Activated T-cell treated with anti-CD3 and anti-CD28 coated beads for 1 hour (primary cell): Measurements from ENCODE around the gene LRRC26.

Experiments
- DNase-seq: peaks from one replicate; pipeline ENCODE4 v3.0.0-alpha.2; 2020; ENCODE audit warnings: low read depth

The LRRC26 gene

DNA sequence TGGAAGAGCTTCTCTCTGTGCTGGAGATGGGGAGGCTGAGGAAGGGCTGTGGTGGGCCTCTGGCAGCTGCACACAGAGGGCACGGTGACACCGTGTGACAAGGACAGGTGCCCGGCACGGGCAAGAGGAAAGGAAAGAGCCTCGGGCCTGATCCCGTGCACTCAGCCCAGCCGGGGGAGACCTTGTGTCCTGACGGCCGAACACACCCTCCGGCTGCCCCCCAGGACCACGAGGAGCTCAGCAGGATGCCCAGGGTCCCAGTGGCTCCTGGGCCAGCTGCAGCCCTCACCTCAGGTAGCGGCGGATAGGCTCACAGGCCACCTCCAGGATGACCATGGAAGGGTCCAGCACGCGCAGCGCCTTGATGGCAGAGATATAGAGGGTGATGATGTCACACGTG is 13.0 kb upstream of the LRRC26 start:
- no peak for DNase-seq

DNA sequence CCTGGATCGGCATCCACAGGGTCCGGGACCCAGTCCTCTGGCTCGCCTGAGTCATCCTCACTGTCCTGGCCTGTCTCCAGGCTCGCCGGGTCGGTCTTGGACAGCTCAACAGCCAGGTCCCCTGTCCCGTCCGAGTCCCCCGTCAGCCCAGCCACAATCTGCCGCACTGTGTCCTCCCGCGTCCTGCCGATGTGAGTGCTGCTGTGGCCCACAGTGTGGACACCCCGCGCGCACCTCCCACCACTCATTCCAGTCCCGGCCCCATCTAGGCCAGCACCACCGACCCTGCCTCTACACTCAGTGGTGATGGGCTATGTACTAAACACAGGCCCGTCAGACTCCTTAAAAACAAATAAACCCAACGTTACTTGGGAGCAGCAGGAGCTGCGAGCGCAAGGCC is 11.8 kb upstream of the LRRC26 start:
- DNase-seq = no peak

DNA sequence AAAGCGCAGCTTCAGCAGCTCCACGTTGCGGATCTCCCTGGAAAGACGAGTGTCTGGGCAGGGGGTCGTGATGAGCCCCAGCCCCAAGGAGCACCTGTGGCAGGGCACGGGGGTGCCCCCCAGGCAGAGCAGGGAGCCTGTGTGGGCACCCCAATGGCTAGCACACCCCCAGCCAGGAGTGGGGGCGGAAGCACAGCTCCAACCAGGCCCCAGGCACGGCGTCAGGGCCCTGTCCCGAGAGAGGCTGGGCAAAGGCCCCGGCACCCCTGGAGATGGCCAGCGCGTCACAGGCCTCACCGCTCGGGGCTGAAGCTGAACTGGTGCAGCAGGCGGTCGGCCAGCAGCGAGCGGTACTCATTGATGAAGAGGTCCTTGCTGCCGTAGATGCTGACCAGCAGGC is 10.6 kb upstream of the LRRC26 start:
- DNase-seq = no peak

DNA sequence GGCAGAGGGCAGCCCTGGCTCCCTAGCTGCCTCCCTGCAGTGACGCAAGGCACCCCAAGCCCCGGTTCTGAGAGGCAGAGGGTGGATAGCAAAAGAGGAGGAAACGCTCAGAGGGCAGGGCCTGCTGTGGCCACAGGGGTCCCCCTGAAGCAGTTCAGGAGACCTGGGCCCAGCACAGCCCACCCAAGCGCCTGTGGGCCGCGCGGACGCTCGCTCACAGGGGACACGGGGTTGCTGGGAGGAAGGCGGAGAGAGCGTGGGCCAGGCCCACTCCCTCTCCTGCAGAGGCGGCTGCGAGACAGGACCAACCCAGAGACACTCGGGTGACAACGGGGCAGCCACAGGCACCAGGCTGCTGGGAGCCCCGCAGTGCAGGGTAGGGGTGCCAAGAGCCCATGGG is 9.9 kb upstream of the LRRC26 start:
- DNase-seq = no peak

DNA sequence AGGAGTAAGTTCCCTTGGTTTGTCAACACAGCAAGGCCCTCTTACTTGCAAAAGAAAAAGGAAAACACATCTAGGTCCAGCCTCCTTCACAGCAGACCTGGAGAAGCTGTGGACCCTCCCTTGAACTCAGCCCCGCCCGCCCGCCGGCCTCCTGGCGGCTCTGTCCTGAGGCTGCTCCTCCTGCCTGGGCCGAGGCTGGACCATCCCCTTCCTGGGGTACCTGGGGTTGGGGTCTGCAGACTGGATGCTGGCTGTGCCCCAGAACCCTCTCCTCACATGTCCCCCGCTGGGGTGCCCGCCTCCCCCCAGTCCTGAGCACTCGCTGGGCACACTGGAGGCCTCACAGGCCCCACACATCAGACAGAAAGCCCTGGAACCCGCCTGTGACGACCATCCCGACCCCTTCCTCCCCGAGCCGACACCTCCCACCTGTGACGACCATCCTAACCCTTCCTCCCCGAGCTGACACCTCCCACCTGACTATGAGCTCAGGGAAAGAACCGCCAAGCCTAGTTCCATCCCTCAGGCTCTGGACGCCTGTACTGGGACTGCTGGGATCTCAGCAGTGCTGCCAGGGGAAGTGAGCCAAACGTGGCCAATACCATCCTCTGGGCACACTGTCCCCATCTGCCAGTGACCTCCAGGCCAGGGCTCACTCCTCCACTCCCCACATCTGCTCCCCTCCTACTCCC is 9.2 kb upstream of the LRRC26 start:
- DNase-seq = no peak

DNA sequence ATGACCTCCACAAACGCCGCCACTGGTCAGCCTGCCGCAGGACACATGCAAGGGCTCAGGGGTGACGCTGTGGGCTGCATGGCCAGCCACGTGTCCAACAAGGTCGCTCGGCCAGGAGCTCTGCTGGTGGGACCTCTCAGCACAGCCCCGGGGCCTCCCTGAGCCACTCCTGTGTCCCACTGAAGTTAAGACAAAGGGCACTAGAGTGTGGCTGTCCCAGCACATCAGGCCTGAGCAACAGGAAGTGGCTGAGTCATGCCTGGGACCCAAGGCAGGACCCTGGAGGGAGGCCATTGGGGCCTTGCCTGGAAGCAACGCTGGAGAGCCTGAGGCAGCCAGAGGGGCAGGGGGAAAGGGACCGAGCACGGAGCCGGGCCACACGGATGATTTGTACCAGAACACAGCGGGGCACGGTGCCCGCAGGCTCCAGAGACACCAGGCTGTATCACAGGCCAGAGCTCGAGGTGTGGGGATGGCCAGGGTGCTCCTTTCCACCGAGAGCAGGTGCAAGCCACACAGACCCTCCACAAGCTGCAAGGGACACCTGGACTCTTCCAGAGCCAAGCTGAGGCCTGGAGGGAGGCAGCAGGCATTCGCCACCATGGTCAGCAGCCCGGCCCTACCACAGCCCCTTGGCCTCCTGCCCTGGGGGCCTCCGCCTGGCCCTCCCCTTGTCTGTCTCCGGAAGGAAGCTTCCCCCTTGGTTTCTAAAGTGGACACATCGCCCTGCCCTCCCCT is 8.5 kb upstream of the LRRC26 start:
- no peak for DNase-seq

DNA sequence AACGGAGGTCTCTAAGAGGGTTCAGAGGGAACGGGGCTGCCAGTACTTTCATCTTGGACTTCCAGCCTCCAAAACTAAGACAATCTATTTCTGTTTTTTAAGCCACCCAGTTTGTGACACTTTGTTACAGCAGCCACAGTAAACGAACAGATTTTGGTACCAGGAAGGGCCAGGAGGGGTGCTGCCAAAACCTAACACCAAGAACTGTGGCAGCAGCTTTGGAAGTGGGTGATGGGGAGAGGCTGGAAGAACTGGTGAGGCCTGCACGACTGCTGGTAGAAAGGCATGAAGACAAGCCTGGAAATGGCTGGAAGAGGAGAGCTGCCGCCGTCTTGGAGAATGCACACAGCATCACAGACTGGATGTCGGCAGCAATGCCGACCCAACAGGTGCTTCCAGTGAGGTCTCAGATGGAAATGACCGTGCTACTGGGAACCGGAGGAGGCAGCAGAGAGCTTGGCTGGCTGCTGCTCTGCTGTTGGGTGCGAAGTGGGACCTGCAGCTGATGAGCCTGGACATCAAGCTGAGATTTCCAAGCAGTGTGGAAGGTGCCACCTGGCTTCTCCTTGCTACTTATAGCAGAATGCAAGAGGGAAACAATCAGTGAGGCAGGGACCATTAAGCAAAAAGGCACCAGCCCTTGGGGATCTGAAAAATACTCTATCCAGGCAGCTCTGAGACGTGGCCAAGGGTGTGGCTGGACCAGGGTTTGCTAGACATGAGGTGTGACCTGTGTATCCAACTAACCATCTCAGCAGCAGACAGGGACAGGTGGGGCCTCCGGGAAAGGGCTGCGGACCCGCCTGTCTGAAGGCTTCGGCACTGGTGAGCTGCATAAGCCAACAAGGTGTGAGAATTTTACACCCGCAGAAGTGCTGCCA is 6.7 kb upstream of the LRRC26 start:
- no peak for DNase-seq

DNA sequence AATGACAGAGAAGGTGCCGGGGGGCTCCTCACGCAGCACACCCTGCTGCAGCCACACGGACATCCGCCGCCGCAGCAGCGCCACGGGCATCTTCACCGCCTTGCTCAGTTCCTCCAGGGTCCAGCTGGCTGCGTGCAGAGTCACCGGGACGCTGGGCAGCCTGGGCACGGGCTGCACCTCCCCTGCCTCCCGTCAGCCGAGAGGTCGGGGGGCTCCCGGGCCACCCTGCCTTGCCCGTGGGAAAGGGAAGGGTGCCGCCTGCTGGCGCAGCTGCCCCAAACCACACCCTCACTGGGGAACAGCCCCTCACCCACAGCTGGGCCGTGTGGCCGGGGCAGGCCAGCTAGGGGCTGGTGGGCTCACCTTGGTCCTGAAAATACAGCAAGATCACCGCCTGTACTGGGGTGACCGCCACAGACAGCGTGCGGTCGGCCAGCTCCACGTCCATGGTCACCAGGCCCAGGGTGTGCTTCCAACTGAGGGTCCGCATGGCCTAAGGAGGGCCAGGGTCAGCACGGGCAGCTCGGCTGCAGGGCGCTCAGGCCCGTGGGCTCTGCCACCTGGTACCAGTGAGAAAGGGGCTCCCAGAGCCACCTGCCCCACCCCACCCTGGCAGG is 5.6 kb upstream of the LRRC26 start:
- no peak for DNase-seq

DNA sequence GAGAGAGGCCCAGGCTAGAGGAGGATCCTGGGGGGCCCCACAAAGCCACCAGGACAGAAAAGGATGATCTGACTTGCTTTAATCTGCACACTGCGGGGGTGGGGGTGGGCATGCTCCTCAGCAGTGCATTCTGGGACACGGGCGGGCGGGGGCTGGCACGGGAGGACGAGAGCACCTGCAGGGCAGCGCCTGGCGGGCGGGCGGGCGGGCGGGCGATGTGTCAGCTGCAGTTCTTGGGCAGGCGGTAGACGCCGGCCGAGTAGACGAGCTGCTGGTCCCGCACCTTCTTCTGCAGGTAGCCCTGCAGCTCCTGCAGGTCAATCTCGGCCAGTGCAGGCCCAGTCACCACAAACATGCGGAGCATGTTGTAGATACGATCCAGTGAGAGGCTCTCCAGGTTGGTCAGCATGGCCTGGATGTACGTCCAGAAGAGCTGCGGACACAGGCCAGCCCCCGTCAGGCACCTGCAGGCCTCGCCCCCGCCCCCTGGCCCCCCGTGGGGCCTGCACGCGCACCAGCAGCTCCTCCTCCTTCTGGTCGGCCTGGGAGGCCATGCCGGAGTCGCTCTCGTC is 5.0 kb upstream of the LRRC26 start:
- DNase-seq = no peak

DNA sequence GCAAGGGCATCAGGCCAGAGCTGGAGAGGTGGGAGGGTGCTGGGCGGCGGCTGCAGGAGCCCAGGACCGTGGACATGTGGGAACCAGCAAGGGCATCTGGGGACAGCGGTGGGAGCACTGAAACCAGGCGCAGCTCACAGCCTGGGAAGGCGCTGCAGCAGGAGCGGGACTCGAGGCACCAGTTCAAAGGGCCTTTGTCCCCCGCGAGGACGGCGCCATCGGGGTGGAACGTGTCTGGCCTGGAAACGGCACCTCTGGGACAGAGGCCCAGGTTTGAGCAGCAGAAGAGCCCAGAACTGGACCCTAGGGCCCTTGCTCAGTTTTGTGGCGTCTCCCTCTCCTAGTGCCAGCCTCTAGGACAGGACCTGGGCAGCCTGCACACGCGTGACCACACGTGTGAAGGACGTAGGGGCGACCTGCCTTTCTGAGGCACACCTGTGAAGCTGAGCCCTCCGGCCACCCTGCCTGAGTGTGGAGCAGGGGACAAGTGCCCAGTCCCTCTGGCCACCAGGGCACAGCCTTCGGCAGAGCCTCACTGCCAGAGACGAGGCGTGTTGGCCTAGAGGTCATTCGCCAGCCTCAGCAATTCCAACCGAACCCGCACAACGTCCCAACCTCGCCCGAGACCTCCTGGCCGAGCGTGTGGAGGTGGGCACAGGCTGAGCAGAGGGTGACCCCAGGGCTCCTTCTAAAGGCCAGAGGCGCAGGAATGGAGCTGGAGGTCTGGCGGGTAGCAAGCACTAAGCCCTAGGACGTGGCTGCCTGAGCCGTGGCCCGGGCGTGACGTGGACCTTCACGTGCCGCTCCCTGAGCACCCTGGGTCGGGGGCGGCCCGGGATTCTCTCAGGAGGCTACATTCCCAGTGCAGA is 4.2 kb upstream of the LRRC26 start:
- no peak for DNase-seq

DNA sequence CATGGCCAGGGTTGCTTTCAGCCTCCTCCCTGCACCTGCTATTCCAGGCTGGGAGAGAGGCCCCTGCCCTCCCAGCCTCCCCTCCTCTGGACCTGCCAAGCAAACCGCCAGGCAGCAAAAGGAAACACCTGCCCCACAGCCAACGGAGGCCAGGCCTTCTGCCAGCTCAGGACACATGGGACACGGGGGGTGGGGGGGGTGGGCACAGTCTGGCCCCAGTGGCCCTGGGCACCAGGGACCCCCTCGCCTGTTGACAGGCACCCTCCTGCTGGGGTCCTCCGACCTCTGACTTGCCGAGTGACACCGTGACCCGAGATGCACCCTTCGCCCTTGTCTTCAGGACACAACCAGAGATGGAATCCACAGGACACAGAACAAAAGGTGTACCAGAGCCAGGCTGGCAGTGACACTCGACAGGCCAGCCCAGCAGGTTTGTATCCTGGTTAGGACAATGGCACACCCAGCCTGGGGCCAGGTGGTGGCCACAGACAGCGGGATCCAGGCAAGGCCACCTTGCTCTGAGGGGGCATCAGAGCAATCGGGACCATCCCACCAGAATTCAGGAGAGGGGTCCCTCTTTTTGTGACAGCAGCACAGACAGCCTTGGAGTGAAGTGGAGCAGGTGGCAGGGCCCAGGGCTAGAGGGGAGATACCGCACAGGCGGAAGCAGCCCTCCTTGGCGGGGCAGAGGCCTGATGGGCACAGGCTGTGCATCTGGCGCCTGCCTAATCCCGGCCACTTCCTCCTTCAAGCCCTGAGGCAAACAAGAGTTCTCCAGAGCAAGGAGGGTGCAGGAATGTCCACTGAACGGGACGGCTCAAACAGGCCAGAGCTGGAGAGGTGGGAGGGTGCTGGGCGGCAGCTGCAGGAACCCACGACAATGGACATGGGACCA is 3.3 kb upstream of the LRRC26 start:
- no peak for DNase-seq

DNA sequence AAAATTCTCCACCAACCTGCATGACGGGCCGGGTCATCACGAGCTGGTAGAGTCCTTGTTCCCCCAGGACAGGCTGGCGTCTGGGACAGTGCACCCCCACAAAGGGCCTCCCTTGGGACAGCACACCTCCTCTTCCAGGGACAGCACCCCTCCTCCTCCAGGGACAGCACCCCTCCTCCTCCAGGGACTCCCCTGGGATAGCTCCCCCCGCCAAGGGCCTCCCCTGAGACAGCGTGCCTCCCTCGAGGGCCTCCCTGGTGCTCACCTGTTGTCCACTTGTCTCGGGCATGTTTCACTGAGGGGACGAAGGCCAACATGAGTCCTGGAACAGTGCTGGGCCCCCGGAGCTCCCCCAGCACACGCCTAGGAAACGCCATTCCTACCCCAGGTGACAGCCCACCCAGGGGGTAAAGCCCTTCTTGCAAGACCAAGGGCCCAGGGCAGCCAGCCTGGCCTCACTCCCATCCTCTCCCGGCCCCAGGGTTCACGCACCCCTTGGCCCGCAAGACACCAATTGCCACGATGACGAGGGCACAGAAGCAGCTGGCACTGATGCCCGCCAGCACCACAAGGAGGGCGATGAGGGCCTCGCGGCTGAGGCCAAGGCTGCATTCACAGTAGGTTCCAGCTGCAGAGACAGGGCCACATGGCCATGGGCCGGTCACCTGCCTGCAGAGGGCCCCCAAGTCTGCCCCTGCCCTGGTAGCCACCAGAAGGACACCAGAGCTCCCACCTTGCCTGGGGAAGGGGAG is 1.5 kb upstream of the LRRC26 start:
- no peak for DNase-seq

DNA sequence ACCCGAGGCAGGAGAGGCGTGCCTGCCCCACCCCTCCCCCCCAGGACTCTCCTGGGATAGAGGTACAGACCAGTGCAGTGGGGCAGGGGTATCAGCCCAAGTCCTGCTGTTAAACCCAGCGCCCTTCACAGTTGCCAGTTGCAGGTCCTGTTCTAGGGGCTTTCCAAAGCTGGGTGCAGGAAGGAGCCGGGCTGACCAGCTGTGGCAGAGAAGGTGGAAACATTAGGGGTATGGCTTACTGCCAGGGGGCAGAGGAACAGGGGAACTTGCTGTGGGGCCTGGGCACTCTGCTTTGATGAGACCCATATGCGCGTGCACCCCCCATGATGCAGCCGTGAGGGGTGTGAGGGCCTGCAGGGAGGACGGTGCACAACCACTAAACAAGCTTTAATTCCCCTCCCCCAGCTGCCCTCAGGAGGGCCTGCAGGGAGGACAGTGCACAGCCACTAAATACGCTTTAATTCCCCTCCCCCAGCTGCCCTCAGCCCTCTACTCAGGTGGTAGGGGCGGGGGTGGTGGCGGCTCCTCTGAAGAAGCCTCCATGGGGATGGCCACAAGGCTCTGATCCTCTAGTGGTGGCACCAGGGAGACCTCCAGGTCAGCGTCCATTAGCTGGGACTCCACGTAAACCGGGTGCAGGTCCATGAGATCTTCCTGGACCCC is 766 bp upstream of the LRRC26 start:
- no peak for DNase-seq

DNA sequence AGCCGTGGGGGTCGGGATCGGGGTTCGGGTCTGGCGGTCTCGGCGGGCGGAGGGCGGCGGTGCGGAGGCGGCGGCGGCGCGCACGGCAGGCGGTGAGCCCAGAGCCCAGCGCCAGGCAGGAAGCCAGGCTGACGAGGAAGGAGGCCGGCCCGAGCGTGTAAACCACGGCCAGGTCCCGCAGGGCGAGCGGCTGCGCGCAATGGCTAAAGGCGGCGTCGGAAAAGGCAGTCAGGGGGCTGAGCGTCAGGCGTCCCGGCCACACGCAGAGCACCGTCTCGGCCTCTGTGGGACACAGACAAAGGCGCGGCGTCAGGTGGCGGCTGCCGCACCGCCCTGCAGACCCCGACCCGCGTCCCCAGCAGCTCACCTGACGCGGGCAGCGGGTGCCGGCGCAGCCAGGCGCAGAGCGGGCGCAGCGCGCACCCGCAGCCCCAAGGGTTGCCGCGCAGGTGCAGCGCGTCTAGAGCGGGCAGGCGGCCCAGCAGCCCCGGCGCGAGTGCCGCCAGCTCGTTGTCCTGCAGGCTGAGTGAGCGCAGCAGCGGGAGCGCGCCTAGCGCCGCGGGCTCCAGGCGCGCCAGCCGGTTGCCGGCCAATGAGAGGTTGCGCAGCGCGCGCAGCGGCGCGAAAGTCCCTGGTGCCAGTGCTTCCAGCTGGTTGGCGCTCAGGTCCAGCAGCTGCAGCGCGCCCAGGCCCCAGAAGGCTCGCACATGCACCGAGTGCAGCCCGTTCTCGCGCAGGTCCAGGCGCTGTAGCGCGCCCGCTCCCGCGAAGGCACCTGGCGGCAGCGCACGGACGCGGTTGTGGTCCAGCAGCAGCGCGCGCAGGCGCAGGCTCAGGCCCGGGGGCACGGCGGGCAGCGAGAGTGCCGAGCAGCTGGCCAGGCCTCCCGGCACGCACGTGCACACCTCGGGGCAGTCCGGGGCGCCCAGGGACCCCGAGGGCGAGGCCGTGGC is 671 bp downstream of the LRRC26 start:
- no peak for DNase-seq

DNA sequence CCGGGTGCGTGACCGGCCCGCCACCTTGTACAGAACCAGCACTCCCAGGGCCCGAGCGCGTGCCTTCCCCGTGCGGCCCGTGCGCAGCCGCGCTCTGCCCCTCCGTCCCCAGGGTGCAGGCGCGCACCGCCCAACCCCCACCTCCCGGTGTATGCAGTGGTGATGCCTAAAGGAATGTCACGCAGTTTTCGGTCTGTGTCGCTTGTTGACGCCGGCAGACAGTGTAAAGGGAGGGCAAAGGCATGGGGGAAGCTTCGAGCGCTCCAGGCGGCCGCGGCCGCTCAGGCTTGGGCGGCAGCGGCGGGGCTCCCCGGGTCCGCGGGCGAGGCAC is 1.3 kb downstream of the LRRC26 start:
- no peak for DNase-seq

DNA sequence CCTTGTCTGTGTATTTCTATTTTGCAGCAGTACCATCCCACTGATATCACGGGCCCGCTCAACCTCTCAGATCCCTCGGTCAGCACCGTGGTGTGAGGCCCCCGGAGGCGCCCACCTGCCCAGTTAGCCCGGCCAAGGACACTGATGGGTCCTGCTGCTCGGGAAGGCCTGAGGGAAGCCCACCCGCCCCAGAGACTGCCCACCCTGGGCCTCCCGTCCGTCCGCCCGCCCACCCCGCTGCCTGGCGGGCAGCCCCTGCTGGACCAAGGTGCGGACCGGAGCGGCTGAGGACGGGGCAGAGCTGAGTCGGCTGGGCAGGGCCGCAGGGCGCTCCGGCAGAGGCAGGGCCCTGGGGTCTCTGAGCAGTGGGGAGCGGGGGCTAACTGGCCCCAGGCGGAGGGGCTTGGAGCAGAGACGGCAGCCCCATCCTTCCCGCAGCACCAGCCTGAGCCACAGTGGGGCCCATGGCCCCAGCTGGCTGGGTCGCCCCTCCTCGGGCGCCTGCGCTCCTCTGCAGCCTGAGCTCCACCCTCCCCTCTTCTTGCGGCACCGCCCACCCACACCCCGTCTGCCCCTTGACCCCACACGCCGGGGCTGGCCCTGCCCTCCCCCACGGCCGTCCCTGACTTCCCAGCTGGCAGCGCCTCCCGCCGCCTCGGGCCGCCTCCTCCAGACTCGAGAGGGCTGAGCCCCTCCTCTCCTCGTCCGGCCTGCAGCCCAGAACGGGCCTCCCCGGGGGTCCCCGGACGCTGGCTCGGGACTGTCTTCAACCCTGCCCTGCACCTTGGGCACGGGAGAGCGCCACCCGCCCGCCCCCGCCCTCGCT is 1.9 kb downstream of the LRRC26 start:
- no peak for DNase-seq

DNA sequence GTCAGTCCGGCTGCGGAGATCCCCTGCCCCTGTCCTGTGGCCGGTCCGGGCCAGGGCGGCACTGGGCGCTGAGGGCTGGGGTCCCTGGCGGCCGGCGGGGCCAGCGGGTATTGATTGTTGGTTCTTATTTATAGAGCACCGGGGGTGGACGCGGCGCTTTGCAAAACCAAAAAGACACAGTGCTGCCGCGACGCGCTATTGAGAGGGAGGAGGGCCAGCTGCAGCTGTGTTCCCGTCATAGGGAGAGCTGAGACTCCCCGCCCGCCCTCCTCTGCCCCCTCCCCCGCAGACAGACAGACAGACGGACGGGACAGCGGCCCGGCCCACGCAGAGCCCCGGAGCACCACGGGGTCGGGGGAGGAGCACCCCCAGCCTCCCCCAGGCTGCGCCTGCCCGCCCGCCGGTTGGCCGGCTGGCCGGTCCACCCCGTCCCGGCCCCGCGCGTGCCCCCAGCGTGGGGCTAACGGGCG is 2.5 kb downstream of the LRRC26 start:
- no peak for DNase-seq
